ENCODE measurements around the gene C5orf47. TPM values are rescaled to one million over a fixed set of nuclear protein-coding genes. Genes with fewer than 3 reads are reported as not detected.

The C5orf47 gene, protein sequence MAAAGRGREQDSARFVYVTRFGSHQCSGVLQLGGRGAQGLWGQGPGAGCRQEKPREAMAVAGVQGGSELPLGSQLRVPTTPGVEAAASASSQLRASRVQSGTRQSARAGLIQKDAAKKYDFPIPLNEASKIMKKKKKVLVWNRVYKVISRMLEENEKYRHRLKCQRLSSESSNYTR
- 0.05 TPM in 1 of 5 replicates, not detected in the others for total RNA-seq (2022; extraction: Qiagen RNA extraction)

DNA sequence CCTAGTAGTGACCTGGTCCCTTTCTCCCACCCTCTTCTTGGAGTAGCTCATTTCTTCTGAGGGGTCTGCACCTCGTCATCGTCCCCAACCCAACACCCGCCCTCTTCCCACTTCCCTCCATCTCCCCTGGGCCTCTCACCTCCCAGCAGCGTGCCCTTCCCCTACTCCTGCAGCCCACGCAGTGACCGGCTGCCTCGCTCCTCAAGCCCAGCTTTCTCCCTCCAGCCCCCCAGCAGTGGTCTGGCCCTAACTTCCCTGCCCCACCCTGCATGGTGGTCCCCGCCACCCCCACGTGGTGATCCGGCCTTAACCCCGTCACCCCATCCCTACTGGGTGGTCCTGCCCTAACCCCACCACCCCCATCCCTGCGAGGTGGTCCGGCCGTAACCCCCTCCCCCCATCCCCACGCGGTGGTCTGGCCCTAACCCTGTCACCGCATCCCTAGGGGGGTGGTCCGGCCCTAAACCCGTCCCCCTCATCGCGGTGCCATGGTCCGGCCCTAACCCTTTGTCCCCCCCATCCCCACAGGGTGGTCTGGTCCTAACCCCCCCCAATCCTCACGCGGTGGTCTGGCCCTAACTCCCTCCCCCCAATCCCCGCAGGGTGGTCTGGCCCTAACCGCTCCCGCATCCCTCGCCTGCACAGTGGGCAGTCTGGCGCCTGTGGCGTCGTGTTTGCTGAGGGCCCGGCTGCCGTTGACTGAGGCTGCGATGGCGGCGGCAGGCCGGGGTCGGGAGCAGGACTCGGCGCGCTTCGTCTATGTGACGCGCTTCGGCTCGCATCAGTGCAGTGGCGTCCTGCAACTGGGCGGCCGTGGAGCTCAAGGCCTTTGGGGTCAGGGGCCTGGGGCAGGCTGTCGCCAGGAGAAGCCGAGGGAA is at the start of gene C5orf47:
TSS of gene C5orf47 (plus strand) at position 617 of the 878 bp plus-strand sequence. CDS start at position 711, 94 bp downstream.

DNA sequence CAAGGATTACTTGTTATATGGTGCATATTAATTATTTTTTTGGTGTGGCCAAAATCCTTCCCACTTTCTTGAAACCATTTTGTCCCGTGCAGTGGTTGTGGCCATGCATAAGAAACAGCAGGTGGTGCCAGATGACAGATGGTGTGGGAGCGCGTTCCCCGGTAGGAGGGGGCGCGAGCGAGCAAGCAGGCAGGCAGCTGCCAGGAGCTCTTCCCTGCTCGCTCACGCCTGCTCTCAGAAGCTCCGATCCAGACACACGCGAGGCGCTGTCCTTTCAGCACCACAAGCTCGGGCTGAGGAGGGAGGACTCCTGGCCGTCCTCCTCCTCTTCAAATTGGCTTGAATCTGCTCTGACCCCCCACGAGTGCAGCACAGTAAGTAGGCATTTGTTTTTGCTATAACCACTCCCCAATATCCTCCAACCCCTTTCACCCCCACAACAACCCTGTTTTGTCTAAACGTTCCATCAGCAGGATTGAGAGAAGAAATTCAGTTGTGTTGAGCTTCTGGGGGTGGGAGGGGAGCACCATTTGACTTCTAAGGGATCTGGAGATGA is 56.6 kb downstream of the C5orf47 start, which contains the start of gene NSG2:
TSS of gene NSG2 (plus strand) at position 237 of the 556 bp plus-strand sequence. CDS start 1,050 bp downstream, outside the sequence.

Other genes with a start within 250 kb of the C5orf47 start
- gene CPEB4, start 100.8 kb upstream of the C5orf47 start, total RNA-seq (2022; extraction: Qiagen RNA extraction) = 8.5 to 16.0 TPM (median 11.7 TPM) in 5 replicates
- 0.05 to 0.17 TPM (median 0.08 TPM) in 3 of 5 replicates, not detected in the others for gene NSG2, start 56.5 kb downstream of the C5orf47 start, total RNA-seq (2022; extraction: Qiagen RNA extraction)

All from A549 treated with CORT108297 at 1 μM for 4 hours (cell line).